ENCODE results near the gene GALNT12. TPM values are rescaled to one million over a fixed set of nuclear protein-coding genes. Genes with fewer than 3 reads are reported as not detected.
A peak's percentile ranks its signal among the peaks of the same experiment; 100 is the strongest.

Gene GALNT12
- total RNA-seq, 1 experiment from 2014 or later = 14.8 TPM

- H3F3A ChIP-seq (ENCODE audit: low read length, unreplicated experiment) = no peaks in the 10 kb centered on the region
- CTCF ChIA-PET = no interaction called here
- no peaks in the 10 kb centered on the region for H3K36me3 ChIP-seq (ENCODE audit: low read depth, low read length)
- TF ChIP-seq EZH2 (IDR thresholded peaks at IDR 0.05; ENCODE audit: low read length, unreplicated experiment) = no peak
- TF ChIP-seq EZH2phosphoT487 (IDR thresholded peaks at IDR 0.05; ENCODE audit: borderline replicate concordance, low read length) = no peak
- TF ChIP-seq CTCF (conservative IDR thresholded peaks at IDR 0.05; ENCODE audit: low read depth, low read length) = no peak
- no peaks in the 10 kb centered on the region for H3K9me3 ChIP-seq (ENCODE audit: low read length)
- no peak overlapping the region for H3K27ac ChIP-seq (ENCODE audit: low read length)
- no peak for DNase-seq
- H3K9ac ChIP-seq (ENCODE audit: low read length) = peak overlapping the region; percentile 49
- H3K79me2 ChIP-seq (ENCODE audit: low read length) = peaks cover 40% of the 10 kb centered on the region
- peak overlapping the region; percentile 86 for H3K4me2 ChIP-seq (ENCODE audit: low read length)
- no peak for ATAC-seq
- peak overlapping the region; percentile 72 for H2AFZ ChIP-seq (ENCODE audit: low read length)
- peaks cover 5% of the 10 kb centered on the region; the same call in 1 of the 2 replicates for H4K20me1 ChIP-seq (ENCODE audit: low read length)
- POLR2A ChIA-PET (ENCODE audit: unreplicated experiment) = interaction anchor here (0.7 kb wide), 1 partner anchor 243 kb away, joined by 3 read pairs; no protein-coding TSS in a partner anchor
- H3K4me1 ChIP-seq (ENCODE audit: insufficient read depth, low read length) = peaks cover 28% of the 10 kb centered on the region
- H3K9me2 ChIP-seq (replicated peaks; ENCODE audit: low read length) = no peaks in the 10 kb centered on the region
- H3K27me3 ChIP-seq (ENCODE audit: low read length) = no peaks in the 10 kb centered on the region
- TSS peak; percentile 35 for BruUV-seq (replicated peaks)
- intact Hi-C loops (cut with micrococcal nuclease) = no loop called here
- H3K4me3 ChIP-seq (ENCODE audit: low read length) = peak overlapping the region; percentile 80
Observed at GRCh38 chr9:98795295-98795955, 12.0 kb upstream of the GALNT12 start.

GRCh38 chr9:98795970-98796363 lies 11.5 kb upstream of the GALNT12 start:
- Histone ChIP-seq H3K79me2 (ENCODE audit: low read length) (peaks cover 37% of the 10 kb centered on the region), H3F3A (ENCODE audit: low read length, unreplicated experiment) (no peaks in the 10 kb centered on the region), H3K27me3 (ENCODE audit: low read length) (no peaks in the 10 kb centered on the region), H3K9me3 (ENCODE audit: low read length) (no peaks in the 10 kb centered on the region), H3K36me3 (ENCODE audit: low read depth, low read length) (no peaks in the 10 kb centered on the region), H4K20me1 (ENCODE audit: low read length) (peaks cover 5% of the 10 kb centered on the region; the same call in 1 of the 2 replicates), H3K9ac (ENCODE audit: low read length) (peak overlapping the region; percentile 49), H3K4me1 (ENCODE audit: insufficient read depth, low read length) (peaks cover 22% of the 10 kb centered on the region), H3K9me2 (replicated peaks; ENCODE audit: low read length) (no peaks in the 10 kb centered on the region), H3K27ac (ENCODE audit: low read length) (no peak overlapping the region), H3K4me3 (ENCODE audit: low read length) (peak overlapping the region; percentile 80), H2AFZ (ENCODE audit: low read length) (peak overlapping the region; percentile 72), H3K4me2 (ENCODE audit: low read length) (peak overlapping the region; percentile 86)
- TF ChIP-seq EZH2phosphoT487 (IDR thresholded peaks at IDR 0.05; ENCODE audit: borderline replicate concordance, low read length) (no peak), EZH2 (IDR thresholded peaks at IDR 0.05; ENCODE audit: low read length, unreplicated experiment) (no peak), CTCF (conservative IDR thresholded peaks at IDR 0.05; ENCODE audit: low read depth, low read length) (no peak)
- intact Hi-C loops (cut with micrococcal nuclease) = no loop called here
- CTCF ChIA-PET = no interaction called here
- BruUV-seq (replicated peaks) = no TSS peak
- peak; percentile 48 for ATAC-seq
- DNase-seq = no peak
- POLR2A ChIA-PET (ENCODE audit: unreplicated experiment) = interaction anchor here (0.7 kb wide), 1 partner anchor 244 kb away, joined by 3 read pairs; no protein-coding TSS in a partner anchor
